Activated CD8-positive, alpha-beta memory T cell treated with anti-CD3 and anti-CD28 coated beads for 48 hours (primary cell): Measurements from ENCODE around the gene SPHKAP.
"Not testable (repeated sequence)": the region's sequence is repeated elsewhere in the genome, so short reads cannot be mapped to it uniquely, and the experiment has no call there.

ENCODE experiments used
- DNase-seq, 3 experiments: peaks; one replicate each; pipeline ENCODE4 v3.0.0-alpha.2; 2020; ENCODE audit warnings: low read depth in 2 of 3, low spot score in 2 of 3

Gene SPHKAP

DNA sequence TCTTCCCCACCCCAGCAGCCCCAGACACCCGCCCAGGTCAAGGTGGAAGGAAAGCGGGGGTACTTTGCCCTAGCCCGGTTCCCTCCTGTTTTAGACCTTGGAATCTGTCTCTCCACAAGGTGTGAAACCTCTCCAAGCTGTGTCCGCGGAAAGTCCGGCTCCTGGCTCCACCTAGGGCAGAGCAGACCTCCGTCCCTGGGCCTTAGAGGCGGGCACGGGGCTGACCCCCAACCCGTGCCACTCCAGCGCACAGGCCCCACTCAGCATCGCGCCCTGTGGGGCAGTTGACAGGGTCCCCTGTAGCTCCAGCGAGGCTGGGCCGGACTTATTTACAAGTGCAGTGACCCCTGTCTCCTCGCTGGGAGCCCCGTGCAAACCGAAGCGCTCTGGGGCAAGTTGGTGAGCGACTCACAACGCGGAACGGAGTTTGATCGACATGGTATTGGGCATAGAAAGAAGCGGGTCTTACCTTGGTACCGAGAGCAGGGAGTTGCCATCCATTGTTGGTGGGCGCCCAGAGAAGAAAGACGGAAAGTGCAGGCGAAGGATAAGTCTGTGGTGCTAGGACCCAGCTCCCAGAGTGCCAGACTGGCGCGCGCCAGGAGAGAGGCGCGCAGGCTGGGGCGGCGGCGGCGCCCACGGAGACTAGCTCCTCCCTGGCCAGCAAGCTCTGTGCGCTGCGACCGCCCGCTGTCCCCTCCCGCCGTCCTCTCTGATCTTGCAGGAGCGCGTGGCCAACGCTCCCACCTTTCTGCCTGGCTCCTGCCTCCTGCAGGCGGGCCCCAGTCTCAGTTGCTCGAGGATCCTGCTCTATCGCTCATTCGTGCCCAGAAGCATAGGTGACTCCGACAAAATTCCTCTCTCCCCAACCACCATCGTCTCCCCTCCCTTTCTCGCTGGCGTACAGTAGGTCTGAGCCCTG is at the start of gene SPHKAP:
SPHKAP (minus strand) TSS at position 590 of the 922 bp plus-strand sequence; CDS start at position 501, 89 bp downstream.
- DNase-seq = no peak

DNA sequence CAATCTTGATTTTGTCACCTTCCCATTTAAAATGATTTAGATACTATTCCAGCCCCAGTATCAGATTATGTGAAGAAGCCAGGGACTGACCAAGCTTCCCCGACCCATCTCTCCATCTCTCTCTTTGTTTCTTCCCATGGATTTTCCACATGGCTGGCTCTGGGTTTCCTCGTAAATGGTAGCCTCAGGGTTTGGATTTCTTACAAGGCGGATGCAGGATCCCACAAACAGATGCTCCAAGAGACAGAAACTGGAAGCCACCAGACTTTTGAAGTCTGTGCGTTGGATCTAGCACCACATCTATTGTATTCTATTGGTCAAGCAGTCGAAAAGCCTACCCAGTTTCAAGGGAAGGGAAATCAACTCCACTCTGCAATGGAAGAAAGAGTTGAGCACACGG is 46.0 kb upstream of the SPHKAP start:
- no peak for DNase-seq

- DNase-seq = no peak
Measured at GRCh38 chr2:228224410-228224809, 42.9 kb upstream of the SPHKAP start.

- not testable (repeated sequence) for DNase-seq
Measured at GRCh38 chr2:228218593-228218992, 37.1 kb upstream of the SPHKAP start.

GRCh38 chr2:228197504-228197903 is 16.0 kb upstream of the SPHKAP start:
- no peak for DNase-seq

GRCh38 chr2:228180181-228181097 is 1.0 kb downstream of the SPHKAP start:
- no peak for DNase-seq

DNA sequence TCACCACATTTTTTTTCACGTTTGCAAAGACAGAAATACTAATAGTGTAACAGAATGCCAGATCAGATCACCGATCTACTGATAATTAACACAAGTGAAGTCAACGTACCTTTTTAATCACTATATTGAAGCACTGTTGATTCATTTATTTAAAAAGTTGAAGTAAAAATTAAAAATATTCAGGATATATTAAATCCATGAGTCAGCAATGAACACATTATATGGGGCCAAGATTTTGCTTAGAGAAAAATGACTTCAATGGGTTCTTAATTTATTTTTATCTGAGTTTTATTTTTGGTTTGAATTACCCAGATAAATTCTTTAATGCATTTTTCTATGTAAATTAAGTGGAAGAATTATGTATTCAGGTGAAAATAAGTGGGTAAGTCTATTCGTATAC is 14.2 kb downstream of the SPHKAP start:
- DNase-seq = no peak

GRCh38 chr2:228164718-228165117 is 16.8 kb downstream of the SPHKAP start:
- DNase-seq = no peak

DNA sequence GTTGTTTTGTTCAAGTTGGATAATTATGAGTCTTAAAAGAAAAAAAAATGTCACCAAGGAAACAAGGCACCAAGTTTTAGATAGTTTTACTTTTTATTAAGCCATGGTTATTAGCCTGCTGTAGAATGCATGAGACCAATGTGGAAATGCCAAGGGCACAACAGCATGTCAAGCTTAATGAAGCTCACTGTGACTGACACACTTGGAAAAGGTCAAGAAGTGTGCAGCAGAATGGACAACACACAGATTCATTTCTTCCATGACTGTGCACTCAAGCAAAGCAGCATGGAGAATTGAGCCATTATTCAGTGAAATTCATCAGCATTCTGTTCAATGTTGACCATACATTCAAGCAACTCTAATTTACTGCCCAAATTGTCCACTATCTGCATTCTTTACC is 23.6 kb downstream of the SPHKAP start:
- no peak for DNase-seq

DNA sequence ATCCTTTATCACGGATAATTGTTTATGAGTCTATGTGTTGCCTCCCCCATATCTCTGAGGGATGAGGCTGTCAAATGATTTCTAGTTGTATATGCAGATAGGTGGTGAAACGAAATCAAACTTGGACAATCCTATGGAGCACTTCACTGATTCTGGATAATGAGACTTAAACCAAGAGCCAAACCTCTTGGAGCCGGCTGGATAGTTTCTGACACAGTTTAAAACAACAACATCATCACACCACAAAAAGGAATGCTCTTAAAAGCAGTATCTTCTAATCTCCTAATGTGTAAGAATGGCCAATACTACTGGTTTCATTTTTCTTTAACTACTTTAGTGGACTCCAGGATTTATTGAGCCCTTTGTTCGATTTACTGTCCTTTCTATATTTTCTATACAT is 36.5 kb downstream of the SPHKAP start:
- no peak for DNase-seq

- no peak for DNase-seq
Measured at GRCh38 chr2:228140934-228141528, 40.5 kb downstream of the SPHKAP start.

DNA sequence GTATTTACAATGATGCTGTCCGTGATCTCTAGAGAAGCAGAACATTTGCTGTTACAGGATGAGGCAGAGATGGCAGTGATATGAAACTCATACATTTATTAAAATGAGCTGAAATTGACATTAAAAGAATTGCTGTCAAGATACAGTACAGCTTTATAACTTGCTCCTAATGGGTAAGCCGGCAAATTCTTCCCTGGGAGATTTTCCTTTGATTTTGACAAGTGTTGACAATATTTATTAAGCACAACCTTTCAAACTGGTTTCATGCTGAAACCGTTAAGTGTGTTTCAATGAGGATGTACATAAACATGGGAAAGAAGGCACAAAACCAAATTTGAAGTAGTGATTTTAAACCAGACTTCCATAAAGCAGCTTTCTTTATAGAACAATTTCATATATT is 45.5 kb downstream of the SPHKAP start:
- no peak for DNase-seq

DNA sequence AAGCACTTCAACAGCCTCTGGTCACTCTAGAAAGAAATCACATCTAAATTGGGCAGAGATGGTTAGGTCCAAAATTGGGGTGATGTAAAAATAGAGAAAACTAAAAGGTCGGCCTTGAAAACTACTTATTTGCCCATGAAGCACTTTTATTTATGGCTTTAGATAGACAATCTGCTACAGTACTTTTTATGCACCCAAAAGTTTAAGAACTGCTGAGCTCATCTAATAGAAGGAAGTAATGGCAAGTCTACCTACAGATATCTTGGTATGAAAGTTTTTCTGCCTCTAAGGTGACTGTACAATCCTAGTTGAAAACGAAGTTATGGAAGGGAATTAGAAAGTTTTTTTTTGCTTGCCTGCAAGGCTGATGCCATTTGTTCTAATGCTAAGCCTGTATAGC is 46.2 kb downstream of the SPHKAP start:
- DNase-seq = no peak

GRCh38 chr2:228131833-228132232 is 49.7 kb downstream of the SPHKAP start:
- no peak for DNase-seq

- no peak for DNase-seq
Measured at GRCh38 chr2:228126401-228126800, 55.1 kb downstream of the SPHKAP start.

- no peak for DNase-seq
Measured at GRCh38 chr2:228118940-228119339, 62.5 kb downstream of the SPHKAP start.

GRCh38 chr2:228107846-228108245 is 73.6 kb downstream of the SPHKAP start:
- DNase-seq = no peak

DNA sequence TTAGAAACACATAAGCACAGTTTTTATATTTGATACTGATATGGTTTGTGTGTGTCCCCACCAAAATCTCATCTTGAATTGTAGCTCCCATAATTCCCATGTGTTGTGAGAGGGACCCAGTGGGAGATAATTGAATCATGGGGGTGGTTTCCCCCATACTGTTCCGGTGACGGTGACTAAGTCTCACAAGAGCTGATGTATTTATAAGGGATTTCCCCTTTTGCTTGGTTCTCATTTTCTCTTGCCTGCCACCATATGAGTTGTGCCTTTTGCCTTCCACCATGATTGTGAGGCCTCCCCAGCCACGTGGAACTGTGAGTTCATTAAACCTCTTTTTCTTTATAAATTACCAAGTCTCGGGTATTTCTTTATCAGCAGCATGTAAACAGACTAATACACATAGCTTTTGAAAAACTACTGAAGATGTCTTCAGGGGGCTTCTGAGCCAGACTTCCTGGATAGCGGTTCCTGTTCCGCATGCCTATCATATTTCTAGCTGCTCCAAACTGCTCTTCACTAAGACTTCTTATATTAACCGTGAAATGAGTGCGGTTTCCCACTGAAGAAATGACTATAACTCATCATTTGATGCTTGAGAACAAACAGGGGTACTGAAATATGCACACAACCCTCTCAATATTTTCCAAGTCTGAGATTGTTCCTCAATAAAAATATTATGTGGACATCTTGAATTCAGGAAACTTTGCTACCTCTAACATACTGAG is 75.8 kb downstream of the SPHKAP start:
- no peak for DNase-seq

DNA sequence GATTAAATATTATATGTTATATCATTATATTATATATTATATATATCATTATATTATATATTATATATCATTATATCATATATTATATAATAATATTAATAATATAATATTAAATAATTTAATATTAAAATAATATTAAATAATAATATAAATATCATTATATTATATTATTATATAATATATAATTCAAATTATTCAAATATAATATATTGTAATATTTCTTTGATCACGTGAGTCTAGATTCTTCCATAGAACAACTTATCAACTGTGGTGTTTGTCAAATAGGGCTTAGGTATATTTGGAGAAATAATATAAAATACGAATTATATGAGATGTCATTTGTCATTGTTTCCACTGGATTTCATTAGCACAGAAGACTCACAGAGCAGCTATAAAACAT is 77.3 kb downstream of the SPHKAP start:
- no peak for DNase-seq

DNA sequence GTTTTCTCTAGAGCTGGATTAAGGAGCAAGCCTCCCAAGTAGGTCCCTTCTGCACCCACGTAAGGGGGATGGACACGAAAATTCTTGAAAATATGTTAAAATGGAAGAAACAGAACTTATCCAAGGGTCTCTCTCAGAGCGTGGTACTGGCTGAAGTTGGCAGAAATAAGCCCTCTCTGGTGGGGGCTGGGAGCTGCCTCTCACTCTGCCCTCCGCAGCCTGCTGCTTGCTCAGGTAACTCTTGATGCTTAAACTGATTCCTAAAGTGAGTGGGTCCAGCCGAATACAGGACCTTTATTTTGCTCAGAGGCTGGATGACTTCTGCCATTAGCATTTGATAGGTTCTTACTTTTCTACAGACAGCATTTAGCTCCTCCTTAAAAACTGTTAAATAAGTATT is 78.1 kb downstream of the SPHKAP start:
- no peak for DNase-seq

GRCh38 chr2:228102949-228103348 is 78.5 kb downstream of the SPHKAP start:
- no peak for DNase-seq
